ENCODE data around the gene KCND3. TPM values are rescaled to one million over a fixed set of nuclear protein-coding genes. Genes with fewer than 3 reads are reported as not detected.

The KCND3 gene
- total RNA-seq, 1 donor from 2014 or later = 0.86 TPM

DNA sequence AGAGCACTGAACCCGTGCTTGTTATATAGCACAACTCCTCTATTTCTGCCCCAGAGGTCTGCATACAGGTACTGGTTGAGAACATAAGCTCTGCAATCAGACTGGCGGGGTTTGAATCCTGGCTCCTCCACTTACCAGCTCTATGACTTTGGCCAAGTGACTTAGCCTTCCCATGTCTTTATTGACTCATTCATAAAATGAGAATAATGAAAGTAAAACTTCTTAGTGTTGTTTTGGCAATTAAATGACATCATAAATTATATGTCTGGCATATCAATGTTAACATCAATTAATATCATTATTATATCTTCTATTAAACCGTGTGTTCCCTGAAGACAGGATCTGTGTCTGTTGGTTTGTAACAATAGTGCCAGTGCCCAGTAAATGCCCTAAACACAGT, 254.6 kb downstream of the KCND3 start:
- TF ChIP-seq, protein P1, sequence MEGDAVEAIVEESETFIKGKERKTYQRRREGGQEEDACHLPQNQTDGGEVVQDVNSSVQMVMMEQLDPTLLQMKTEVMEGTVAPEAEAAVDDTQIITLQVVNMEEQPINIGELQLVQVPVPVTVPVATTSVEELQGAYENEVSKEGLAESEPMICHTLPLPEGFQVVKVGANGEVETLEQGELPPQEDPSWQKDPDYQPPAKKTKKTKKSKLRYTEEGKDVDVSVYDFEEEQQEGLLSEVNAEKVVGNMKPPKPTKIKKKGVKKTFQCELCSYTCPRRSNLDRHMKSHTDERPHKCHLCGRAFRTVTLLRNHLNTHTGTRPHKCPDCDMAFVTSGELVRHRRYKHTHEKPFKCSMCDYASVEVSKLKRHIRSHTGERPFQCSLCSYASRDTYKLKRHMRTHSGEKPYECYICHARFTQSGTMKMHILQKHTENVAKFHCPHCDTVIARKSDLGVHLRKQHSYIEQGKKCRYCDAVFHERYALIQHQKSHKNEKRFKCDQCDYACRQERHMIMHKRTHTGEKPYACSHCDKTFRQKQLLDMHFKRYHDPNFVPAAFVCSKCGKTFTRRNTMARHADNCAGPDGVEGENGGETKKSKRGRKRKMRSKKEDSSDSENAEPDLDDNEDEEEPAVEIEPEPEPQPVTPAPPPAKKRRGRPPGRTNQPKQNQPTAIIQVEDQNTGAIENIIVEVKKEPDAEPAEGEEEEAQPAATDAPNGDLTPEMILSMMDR (conservative IDR thresholded peaks at IDR 0.05) = no peak
- Mint-ChIP-seq H3K4me1 (peaks cover 28% of the 10 kb centered on the region), H3K27ac (ENCODE audit: unreplicated experiment) (no peak overlapping the region), H3K36me3 (ENCODE audit: low read depth) (no peaks in the 10 kb centered on the region), H3K27me3 (ENCODE audit: low read depth) (peaks cover 8% of the 10 kb centered on the region), H3K4me3 (no peak overlapping the region), H3K9me3 (no peaks in the 10 kb centered on the region)
- no peak for DNase-seq (ENCODE audit: low read depth, low spot score)

DNA sequence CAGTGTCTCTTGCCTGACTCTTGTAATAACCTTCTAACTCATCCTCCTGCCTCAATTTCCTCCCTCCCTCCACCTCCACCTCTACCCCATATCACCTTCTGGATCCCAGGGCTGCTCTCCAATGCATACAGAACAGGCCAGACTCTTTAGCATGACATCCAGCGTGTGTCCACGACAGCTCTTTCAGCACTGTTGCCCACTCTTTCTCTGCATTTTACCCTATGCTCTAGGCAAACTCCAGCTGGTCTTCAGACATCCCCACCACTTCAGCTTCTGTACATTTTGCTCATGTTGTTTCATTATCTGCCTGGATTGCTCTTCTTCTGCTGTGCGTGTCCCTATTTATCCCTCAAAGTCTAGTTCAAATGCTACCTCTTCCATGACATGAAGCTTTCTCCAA, 255.0 kb downstream of the KCND3 start:
- H3K36me3 Mint-ChIP-seq (ENCODE audit: low read depth) = no peaks in the 10 kb centered on the region
- H3K27ac Mint-ChIP-seq (ENCODE audit: unreplicated experiment) = no peak overlapping the region
- TF ChIP-seq, protein P1 (conservative IDR thresholded peaks at IDR 0.05) = no peak
- H3K4me3 Mint-ChIP-seq = no peak overlapping the region
- peaks cover 29% of the 10 kb centered on the region for H3K4me1 Mint-ChIP-seq
- peaks cover 6% of the 10 kb centered on the region for H3K27me3 Mint-ChIP-seq (ENCODE audit: low read depth)
- no peaks in the 10 kb centered on the region for H3K9me3 Mint-ChIP-seq
- DNase-seq (ENCODE audit: low read depth, low spot score) = no peak

DNA sequence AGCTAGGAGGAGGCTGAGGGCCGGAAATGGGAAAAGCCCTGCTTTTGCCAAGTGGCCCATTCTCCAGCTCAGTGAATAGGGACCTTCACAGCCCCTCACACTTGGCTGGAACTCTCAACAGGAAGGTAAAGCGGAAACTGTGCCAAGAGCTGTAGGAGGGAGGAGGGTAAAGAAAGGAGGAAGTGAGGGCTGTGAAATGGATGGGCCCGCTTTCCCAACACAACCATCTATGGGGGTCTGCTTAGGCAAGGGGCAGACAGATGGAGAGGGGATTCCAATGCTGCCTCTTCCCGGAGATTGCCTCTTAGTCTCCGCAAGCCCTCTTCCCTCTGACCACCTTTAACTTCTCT, 255.5 kb downstream of the KCND3 start:
- TF ChIP-seq, protein P1 (conservative IDR thresholded peaks at IDR 0.05) = no peak
- Mint-ChIP-seq H3K36me3 (ENCODE audit: low read depth) (no peaks in the 10 kb centered on the region), H3K4me1 (peaks cover 31% of the 10 kb centered on the region), H3K4me3 (no peak overlapping the region), H3K27me3 (ENCODE audit: low read depth) (peaks cover 6% of the 10 kb centered on the region), H3K27ac (ENCODE audit: unreplicated experiment) (peak overlapping the region; percentile 85), H3K9me3 (no peaks in the 10 kb centered on the region)
- DNase-seq (ENCODE audit: low read depth, low spot score) = no peak

DNA sequence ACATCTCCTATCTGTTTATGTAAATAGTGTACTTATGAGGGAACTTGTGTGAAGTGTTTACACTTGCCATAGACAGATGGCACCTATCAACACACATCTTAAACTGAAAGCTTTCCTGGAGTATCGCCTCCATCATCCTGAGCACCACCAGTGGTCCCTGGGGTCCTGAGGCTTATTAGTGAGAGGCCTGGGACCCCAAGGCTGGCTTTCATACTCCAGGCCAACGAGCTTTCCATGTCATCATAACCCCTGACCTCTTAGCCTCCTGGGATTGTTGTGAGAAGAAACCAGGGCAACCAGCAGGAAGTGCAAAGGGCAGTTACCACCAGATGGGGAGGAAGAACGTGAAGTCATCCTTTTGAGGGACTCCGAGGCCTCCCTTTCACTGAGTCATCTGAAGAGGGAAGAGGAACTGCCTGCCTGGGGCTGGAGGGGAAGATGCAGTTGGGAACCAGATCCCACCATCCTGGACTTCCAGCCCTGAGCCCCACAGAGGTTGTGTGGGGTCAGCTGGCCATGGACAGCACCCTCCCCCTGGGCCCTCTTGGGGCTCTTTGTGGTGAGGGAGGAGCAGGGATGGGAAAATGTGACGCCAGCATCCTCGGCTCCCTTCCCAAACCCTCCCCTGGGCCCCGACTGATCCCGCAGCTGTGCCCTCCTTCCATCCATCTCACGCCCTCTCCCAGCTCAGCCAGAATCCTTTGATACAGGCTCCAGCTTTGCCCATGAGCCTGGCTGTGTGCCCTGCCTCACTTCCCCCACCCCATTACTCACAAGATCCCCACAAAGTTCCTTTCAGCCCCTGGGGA, 256.1 kb downstream of the KCND3 start:
- peak overlapping the region; percentile 85 for H3K27ac Mint-ChIP-seq (ENCODE audit: unreplicated experiment)
- no peaks in the 10 kb centered on the region for H3K36me3 Mint-ChIP-seq (ENCODE audit: low read depth)
- H3K9me3 Mint-ChIP-seq = no peaks in the 10 kb centered on the region
- peak overlapping the region; percentile 12 for H3K4me3 Mint-ChIP-seq
- no peak for DNase-seq (ENCODE audit: low read depth, low spot score)
- peaks cover 27% of the 10 kb centered on the region for H3K4me1 Mint-ChIP-seq
- peaks cover 2% of the 10 kb centered on the region for H3K27me3 Mint-ChIP-seq (ENCODE audit: low read depth)
- TF ChIP-seq, protein P1 (conservative IDR thresholded peaks at IDR 0.05) = no peak

DNA sequence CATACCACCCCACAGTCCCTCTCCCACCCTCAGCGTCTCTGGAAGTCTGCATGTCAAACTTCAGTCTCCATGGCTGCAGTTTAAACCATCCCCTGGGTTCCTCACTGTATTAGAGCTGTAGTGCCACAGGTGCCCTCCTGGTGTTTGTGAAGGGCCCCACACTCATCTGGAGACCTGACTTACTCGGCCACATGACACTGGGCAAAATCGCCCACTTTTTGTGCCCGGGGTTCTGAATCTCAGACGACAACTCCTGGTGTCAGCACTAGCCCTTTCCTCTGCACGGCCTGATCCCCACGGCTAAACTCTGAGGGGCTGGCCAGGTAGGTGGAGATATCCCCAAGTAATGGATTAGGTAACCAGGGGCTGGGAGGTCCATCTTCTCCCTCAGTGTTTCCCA, 256.8 kb downstream of the KCND3 start:
- H3K4me1 Mint-ChIP-seq = peaks cover 28% of the 10 kb centered on the region
- no peaks in the 10 kb centered on the region for H3K9me3 Mint-ChIP-seq
- no peak for DNase-seq (ENCODE audit: low read depth, low spot score)
- H3K4me3 Mint-ChIP-seq = no peak overlapping the region
- H3K27me3 Mint-ChIP-seq (ENCODE audit: low read depth) = peaks cover 2% of the 10 kb centered on the region
- no peaks in the 10 kb centered on the region for H3K36me3 Mint-ChIP-seq (ENCODE audit: low read depth)
- peak overlapping the region; percentile 65 for H3K27ac Mint-ChIP-seq (ENCODE audit: unreplicated experiment)
- TF ChIP-seq, protein P1 (conservative IDR thresholded peaks at IDR 0.05) = no peak
